HAP-1 (cell line): Measurements from ENCODE around the gene ZMIZ1.

Source experiments
- DNase-seq, 2 experiments: peaks; one replicate each; pipeline ENCODE4 v3.0.0-alpha.2; 2016 to 2020; ENCODE audit warnings: low spot score in 2 of 2
- H3K27me3 ChIP-seq: fragments of 250-450 bp; sonication (Bioruptor Pico); 2 replicates; pipeline ENCODE4 v1.5.1; 2020; ENCODE audit warnings: low read depth, mild to moderate bottlenecking, moderate library complexity
- H3K36me3 ChIP-seq: fragments of 250-450 bp; sonication (Bioruptor Pico); replicated peaks from 2 replicates; pipeline ENCODE4 v1.5.1; 2020; ENCODE audit warnings: mild to moderate bottlenecking
- H3K4me1 ChIP-seq: fragments of 250-450 bp; sonication (Bioruptor Pico); 2 replicates; pipeline ENCODE4 v1.5.1; 2020; ENCODE audit warnings: mild to moderate bottlenecking
- H3K4me3 ChIP-seq: fragments of 250-450 bp; sonication (Bioruptor Pico); 2 replicates; pipeline ENCODE4 v1.5.1; 2020; ENCODE audit warnings: mild to moderate bottlenecking, moderate library complexity
- H3K9me3 ChIP-seq: fragments of 250-450 bp; sonication (Bioruptor Pico); 2 replicates; pipeline ENCODE4 v1.5.1; 2020; ENCODE audit warnings: mild to moderate bottlenecking, moderate library complexity
- in situ Hi-C: fragments of 300-500 bp; cut with MboI; formaldehyde crosslinking; loops from 3 replicates; pipeline ENCODE4 v1.14.3; 2020; ENCODE audit warnings: low sequenced_read_pairs, inconsistent platforms, mixed read lengths

The ZMIZ1 gene

GRCh38 chr10:79262131-79262530 lies 193.4 kb downstream of the ZMIZ1 start:
- no peak for DNase-seq
- Histone ChIP-seq H3K36me3 (no peaks in the 10 kb centered on the region), H3K4me3 (no peak overlapping the region), H3K4me1 (no peaks in the 10 kb centered on the region), H3K27me3 (no peaks in the 10 kb centered on the region), H3K9me3 (no peaks in the 10 kb centered on the region)
- in situ Hi-C loops = no loop called here

GRCh38 chr10:79262959-79263746 lies 194.4 kb downstream of the ZMIZ1 start:
- Histone ChIP-seq H3K9me3 (no peaks in the 10 kb centered on the region), H3K4me1 (no peaks in the 10 kb centered on the region), H3K27me3 (no peaks in the 10 kb centered on the region), H3K36me3 (no peaks in the 10 kb centered on the region), H3K4me3 (no peak overlapping the region)
- DNase-seq = no peak
- in situ Hi-C loops = no loop called here

- Histone ChIP-seq H3K27me3 (no peaks in the 10 kb centered on the region), H3K36me3 (no peaks in the 10 kb centered on the region), H3K9me3 (no peaks in the 10 kb centered on the region), H3K4me1 (no peaks in the 10 kb centered on the region), H3K4me3 (no peak overlapping the region)
- in situ Hi-C loops = no loop called here
- no peak for DNase-seq
These were observed 195.2 kb downstream of the ZMIZ1 start for GRCh38 chr10:79263939-79264338.

DNA sequence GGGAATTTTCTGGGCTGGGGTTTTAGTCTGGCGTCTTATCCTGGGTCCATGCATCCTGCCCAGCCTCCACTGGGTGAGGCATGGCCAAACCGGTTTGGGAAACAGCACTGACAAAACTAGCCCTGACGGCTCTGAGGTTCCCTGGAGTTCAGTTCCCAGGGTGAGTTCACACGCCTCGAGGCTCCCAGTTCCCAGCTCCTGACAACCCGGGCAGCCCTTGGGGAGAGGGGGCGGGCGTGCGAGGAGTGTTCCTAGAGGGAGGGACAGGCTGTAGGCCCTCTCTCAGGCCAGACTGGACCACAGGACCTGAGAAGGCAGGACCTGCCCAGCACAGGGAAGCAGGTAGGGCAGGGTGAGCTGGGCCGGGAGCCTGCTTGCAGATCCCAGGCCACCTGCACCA lies 196.2 kb downstream of the ZMIZ1 start:
- in situ Hi-C loops = no loop called here
- Histone ChIP-seq H3K9me3 (no peaks in the 10 kb centered on the region), H3K27me3 (no peaks in the 10 kb centered on the region), H3K4me1 (no peaks in the 10 kb centered on the region), H3K4me3 (no peak overlapping the region), H3K36me3 (no peaks in the 10 kb centered on the region)
- no peak for DNase-seq

- Histone ChIP-seq H3K36me3 (no peaks in the 10 kb centered on the region), H3K4me1 (no peaks in the 10 kb centered on the region), H3K27me3 (no peaks in the 10 kb centered on the region), H3K9me3 (no peaks in the 10 kb centered on the region), H3K4me3 (no peak overlapping the region)
- no peak for DNase-seq
- in situ Hi-C loops = no loop called here
These were observed 197.3 kb downstream of the ZMIZ1 start for GRCh38 chr10:79266084-79266483.

GRCh38 chr10:79266543-79267312 lies 198.0 kb downstream of the ZMIZ1 start:
- no peaks in the 10 kb centered on the region for H3K36me3 ChIP-seq
- no peak overlapping the region for H3K4me3 ChIP-seq
- in situ Hi-C loops = no loop called here
- DNase-seq = no peak
- no peaks in the 10 kb centered on the region for H3K27me3 ChIP-seq
- no peaks in the 10 kb centered on the region for H3K9me3 ChIP-seq
- no peaks in the 10 kb centered on the region for H3K4me1 ChIP-seq

DNA sequence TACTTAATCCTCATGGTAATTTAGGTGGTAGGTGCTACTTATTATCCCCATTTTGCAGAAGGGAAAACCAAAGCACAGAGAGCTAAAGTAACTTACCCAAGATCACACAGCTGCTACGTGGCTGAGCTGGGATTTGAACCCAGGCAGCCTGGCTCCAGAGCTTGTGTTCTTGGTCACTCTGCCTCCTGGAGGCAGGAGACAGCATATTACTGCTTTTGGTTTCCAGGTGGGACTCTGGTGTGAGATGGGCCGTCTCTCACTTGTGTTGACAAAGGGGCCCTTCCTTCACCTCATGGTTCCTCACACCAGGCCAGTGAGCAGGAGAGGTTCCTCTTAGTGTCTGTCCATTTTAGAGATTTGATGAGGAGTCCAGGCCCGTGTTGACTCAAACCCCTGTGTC lies 198.7 kb downstream of the ZMIZ1 start:
- no peak for DNase-seq
- Histone ChIP-seq H3K4me3 (no peak overlapping the region), H3K4me1 (no peaks in the 10 kb centered on the region), H3K36me3 (no peaks in the 10 kb centered on the region), H3K27me3 (no peaks in the 10 kb centered on the region), H3K9me3 (no peaks in the 10 kb centered on the region)
- in situ Hi-C loops = no loop called here

DNA sequence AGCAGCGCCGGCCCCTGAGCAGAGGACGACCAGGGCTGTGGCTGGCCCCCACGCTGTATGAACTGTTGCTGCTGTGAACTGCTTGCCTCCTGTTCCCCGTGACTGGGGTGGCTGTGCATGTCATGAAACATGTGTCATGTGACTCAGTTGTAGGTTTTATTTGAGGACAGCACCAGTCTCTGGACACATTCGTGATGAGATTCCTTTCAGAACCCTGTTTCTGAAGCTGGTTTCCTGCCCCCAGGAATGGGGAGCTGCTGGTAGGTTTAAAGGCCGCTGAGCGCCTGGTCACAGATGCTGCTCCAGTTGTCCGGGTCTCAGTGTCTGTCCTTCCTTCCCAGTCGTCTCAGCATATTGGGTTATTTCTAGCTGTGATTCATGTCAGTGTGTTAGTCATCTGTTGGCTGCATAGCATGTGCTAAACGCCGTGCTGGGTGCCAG lies 199.4 kb downstream of the ZMIZ1 start:
- Histone ChIP-seq H3K27me3 (no peaks in the 10 kb centered on the region), H3K9me3 (no peaks in the 10 kb centered on the region), H3K4me1 (no peaks in the 10 kb centered on the region), H3K4me3 (no peak overlapping the region), H3K36me3 (no peaks in the 10 kb centered on the region)
- no peak for DNase-seq
- in situ Hi-C loops = no loop called here

- no peaks in the 10 kb centered on the region for H3K36me3 ChIP-seq
- H3K4me3 ChIP-seq = no peak overlapping the region
- in situ Hi-C loops = no loop called here
- no peak for DNase-seq
- H3K9me3 ChIP-seq = no peaks in the 10 kb centered on the region
- no peaks in the 10 kb centered on the region for H3K27me3 ChIP-seq
- H3K4me1 ChIP-seq = no peaks in the 10 kb centered on the region
These were observed 200.0 kb downstream of the ZMIZ1 start for GRCh38 chr10:79268742-79269141.

GRCh38 chr10:79269443-79269842 lies 200.7 kb downstream of the ZMIZ1 start:
- Histone ChIP-seq H3K4me3 (no peak overlapping the region), H3K27me3 (no peaks in the 10 kb centered on the region), H3K9me3 (no peaks in the 10 kb centered on the region), H3K36me3 (no peaks in the 10 kb centered on the region), H3K4me1 (no peaks in the 10 kb centered on the region)
- in situ Hi-C loops = no loop called here
- DNase-seq = no peak

DNA sequence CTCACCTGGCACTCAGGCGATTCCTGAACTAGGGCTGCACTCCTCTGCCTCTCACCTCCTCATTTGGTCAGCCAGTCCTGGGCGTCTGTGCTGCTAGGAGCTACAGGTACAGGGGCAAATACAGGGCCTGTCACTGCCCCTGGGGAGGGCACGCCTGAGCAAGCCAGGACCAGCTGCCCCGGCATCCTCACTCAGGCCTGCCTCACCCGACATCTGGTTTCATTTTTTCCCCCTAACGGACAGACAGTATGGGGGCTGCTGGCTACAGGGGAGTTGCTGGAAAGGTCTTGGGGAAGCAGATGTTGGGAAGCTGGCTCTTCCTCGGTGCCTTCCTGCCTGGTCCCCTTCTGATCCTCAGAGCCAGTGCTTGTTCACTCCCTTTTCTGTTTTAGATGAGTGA lies 201.2 kb downstream of the ZMIZ1 start:
- no peaks in the 10 kb centered on the region for H3K27me3 ChIP-seq
- no peaks in the 10 kb centered on the region for H3K36me3 ChIP-seq
- no peak for DNase-seq
- H3K4me1 ChIP-seq = no peaks in the 10 kb centered on the region
- in situ Hi-C loops = no loop called here
- H3K4me3 ChIP-seq = no peak overlapping the region
- no peaks in the 10 kb centered on the region for H3K9me3 ChIP-seq

DNA sequence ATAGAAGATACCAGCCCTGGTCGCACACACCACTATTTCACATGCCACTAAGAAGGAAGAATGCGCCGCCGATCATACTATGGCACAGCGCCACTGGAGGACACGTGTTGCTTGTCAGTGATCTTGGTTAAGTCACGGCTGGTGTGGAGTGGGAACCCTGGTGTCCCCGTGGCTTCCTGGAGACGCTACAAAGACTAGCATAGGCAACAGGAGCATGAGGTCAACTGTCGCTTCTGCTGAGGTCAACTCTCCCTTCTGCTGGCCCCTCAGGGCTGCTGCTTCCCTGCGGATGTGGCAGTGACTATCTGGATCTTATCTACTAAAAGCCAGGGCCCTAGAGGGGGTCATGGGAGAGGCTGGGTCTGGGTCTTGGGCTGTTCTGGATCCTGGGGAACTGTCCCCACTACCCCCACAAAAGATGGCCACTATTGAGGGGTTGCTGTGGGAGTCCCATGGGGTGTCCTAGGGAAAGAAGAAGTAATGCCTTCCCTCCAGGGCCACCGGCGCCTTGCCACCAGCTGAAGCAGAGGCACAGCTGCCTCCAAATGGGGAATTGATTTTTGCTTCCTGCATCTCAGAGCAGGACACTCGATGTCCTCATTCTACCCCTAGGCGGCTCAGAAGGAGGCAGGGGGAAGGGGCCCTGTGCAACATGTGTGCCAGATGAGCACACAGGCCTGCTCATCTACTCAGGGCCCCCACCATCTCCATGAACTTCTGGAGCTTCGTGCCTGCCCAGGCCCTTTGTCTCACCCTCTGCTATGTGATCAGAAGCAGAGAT lies 201.9 kb downstream of the ZMIZ1 start:
- H3K4me3 ChIP-seq = no peak overlapping the region
- H3K9me3 ChIP-seq = no peaks in the 10 kb centered on the region
- DNase-seq = no peak
- H3K36me3 ChIP-seq = no peaks in the 10 kb centered on the region
- in situ Hi-C loops = no loop called here
- no peaks in the 10 kb centered on the region for H3K27me3 ChIP-seq
- H3K4me1 ChIP-seq = no peaks in the 10 kb centered on the region

DNA sequence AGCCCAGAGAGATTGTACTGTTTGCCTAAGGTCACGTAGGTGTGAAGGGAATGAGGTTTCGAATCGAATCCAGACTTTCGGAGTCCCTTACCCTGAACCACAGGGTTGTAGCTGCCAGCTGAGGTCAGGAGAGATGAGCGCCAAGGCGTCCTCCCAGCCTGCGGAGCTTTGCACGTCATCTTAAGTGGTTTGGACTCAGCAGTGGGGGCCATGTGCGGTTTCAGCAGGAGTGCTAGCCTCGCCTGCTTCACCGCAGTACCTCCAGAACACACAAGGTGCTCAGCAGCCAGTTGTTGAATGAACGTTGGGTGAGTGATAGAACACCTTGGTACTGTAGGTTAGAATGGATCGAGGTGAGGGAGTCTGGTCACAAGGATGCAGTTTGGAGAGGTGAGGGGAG lies 203.6 kb downstream of the ZMIZ1 start:
- Histone ChIP-seq H3K4me1 (no peaks in the 10 kb centered on the region), H3K27me3 (no peaks in the 10 kb centered on the region), H3K4me3 (no peak overlapping the region), H3K9me3 (no peaks in the 10 kb centered on the region), H3K36me3 (no peaks in the 10 kb centered on the region)
- in situ Hi-C loops = no loop called here
- no peak for DNase-seq

DNA sequence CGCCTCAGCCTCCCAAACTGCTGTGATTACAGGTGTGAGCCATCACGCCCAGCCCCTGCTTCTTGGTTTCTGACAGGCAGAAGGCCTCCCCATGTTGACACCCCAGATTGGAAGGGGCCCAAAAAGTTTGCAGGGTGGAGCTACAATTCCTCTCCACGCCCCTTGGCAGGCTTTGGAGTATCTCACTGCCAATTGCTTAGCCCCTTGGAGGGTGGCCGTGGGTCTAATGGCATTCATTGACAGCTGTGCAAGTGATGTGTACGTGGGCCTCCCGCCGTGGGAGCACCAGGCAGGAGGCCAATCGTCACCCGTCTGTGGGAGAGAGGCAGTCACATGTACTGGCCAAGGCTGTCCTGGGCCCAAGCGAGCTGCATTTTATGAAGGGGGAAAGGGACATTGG lies 204.8 kb downstream of the ZMIZ1 start:
- H3K27me3 ChIP-seq = no peaks in the 10 kb centered on the region
- no peaks in the 10 kb centered on the region; the same call in 1 of the 2 replicates for H3K36me3 ChIP-seq
- no peak for DNase-seq
- no peaks in the 10 kb centered on the region for H3K4me1 ChIP-seq
- H3K9me3 ChIP-seq = no peaks in the 10 kb centered on the region
- in situ Hi-C loops = no loop called here
- H3K4me3 ChIP-seq = no peak overlapping the region
